GM12865 (cell line): ENCODE data around the gene CNEP1R1.
A peak's percentile ranks its signal among the peaks of the same experiment; 100 is the strongest.

Experiments
- DNase-seq: peaks from one replicate; pipeline ENCODE4 v3.0.0; 2010; ENCODE audit warnings: low read depth
- H3K4me3 ChIP-seq: 2 replicates; pipeline ENCODE4 v1.5.1; 2011; ENCODE audit warnings: mild to moderate bottlenecking, low read depth, low read length, control low read depth
- TF ChIP-seq, protein P1 (sequence below): IDR thresholded peaks from 2 replicates; pipeline ENCODE4 v1.5.1; 2011; ENCODE audit warnings: low read length, control low read depth, low read depth, inconsistent platforms; ENCODE audit not compliant: insufficient read depth; ENCODE audit errors: missing control alignments

The CNEP1R1 gene

GRCh38 chr16:50066482-50067289 lies 41.7 kb downstream of the CNEP1R1 start:
- no peak for DNase-seq
- H3K4me3 ChIP-seq, result peak overlapping the region; percentile 92
- TF ChIP-seq, protein P1, sequence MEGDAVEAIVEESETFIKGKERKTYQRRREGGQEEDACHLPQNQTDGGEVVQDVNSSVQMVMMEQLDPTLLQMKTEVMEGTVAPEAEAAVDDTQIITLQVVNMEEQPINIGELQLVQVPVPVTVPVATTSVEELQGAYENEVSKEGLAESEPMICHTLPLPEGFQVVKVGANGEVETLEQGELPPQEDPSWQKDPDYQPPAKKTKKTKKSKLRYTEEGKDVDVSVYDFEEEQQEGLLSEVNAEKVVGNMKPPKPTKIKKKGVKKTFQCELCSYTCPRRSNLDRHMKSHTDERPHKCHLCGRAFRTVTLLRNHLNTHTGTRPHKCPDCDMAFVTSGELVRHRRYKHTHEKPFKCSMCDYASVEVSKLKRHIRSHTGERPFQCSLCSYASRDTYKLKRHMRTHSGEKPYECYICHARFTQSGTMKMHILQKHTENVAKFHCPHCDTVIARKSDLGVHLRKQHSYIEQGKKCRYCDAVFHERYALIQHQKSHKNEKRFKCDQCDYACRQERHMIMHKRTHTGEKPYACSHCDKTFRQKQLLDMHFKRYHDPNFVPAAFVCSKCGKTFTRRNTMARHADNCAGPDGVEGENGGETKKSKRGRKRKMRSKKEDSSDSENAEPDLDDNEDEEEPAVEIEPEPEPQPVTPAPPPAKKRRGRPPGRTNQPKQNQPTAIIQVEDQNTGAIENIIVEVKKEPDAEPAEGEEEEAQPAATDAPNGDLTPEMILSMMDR, result no peak

DNA sequence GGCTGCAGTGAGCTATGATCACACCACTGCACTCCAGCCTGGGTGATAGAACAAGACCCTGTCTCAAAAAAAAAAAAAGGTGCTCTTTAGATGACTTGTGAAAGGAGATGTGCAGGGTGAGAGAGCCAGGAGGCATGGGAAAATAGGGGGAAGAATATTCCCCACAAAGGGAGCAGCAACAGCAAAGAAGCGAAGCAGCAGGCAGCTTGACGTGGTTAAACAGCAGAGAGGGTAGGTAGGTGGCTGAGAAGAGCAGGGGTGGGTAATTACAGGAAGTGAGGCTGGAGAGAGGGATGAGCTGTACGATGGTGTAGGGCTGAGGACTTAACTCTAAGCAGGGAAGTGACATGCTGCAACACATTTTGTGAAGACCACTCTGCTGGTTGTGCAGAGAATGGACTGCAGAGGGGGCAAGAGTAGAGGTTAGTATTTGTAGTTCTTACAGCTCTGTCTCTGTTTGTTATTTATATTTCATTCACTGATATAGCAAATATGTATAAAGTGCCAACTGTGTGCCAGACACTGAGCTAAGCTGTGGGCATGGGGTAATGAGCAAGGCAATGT lies 42.3 kb downstream of the CNEP1R1 start:
- TF ChIP-seq, protein P1, result peak; percentile 59
- DNase-seq, result peak; percentile 77
- H3K4me3 ChIP-seq, result peak overlapping the region; percentile 92

DNA sequence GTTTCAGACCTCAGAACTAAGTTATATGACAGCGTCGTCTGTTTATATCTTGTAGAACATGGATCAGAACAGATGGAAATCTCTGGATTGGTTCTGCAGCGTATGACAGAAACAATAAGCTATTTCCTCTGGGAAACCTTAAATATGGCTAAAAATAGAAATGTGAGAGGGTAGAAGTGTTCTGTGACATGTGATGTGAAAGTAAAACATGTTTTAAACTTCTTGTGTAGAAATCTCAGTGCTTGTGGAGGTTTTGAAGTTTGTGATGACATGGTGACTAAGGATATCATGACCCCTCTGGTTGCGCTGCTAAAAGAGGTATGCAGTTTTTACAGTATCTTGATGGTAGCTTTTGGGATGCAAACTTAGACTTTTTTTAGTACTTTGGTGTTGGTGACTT lies 43.5 kb downstream of the CNEP1R1 start:
- no peak overlapping the region for H3K4me3 ChIP-seq
- no peak for DNase-seq
- TF ChIP-seq, protein P1, result no peak

- no peak overlapping the region for H3K4me3 ChIP-seq
- TF ChIP-seq, protein P1, result no peak
- DNase-seq, result no peak
Observed at GRCh38 chr16:50069060-50069459, 44.0 kb downstream of the CNEP1R1 start.

DNA sequence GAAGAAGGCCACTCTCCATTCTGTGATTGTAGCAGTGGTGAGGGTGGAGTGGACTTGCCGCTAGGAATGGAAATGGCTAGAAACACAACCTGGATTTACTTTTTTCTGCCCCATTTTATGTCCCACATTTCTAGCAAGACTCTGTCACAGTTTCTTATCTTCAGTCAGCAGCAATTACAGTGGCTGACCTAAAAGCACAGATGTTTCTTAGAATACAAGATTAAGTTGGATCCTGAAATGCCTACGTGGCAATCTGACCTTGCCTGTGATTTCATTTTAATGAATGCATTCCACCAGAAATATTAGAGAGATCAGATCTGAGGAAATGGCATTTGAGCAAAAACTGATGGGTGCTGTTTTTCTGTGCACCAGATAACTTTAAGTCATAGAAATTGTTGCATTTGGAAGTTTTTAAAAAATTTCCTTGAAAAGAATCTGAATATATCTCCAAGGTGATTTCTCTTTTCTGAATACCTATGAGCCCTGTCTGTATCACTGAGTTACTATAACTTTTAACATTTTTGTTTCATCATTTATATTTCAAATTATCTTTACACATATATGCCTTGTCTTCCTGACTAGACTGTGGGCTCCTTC lies 46.1 kb downstream of the CNEP1R1 start:
- TF ChIP-seq, protein P1, result no peak
- DNase-seq, result no peak
- no peak overlapping the region for H3K4me3 ChIP-seq

DNA sequence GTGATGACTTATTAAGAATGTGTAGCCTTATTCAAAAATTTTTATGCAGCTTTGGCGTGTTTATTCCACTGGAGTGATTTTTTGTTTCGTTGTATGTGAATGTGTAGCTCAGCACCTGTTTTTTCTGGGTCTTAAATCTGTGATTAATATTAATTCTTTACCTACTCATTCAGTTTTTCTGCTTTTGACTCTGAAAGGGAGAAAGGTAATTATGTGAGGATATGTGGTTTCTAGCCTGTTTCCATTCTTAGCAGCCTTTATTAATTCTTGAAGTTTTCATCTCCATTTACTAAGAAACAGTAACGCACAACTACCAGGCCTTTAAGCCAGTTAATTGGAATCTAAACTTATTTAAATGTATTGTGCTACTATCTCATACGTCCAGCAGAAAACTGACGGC lies 47.7 kb downstream of the CNEP1R1 start:
- DNase-seq, result peak; percentile 17
- no peak overlapping the region for H3K4me3 ChIP-seq
- TF ChIP-seq, protein P1, result no peak
